GM12891 (cell line): Measurements from ENCODE around the gene SMIM41.

Experiments
- POLR2A ChIP-seq: IDR thresholded peaks from 2 replicates; pipeline ENCODE4 v1.6.1; 2011; ENCODE audit warnings: low read depth, low read length, control low read depth
- TAF1 ChIP-seq: IDR thresholded peaks from 2 replicates; pipeline ENCODE4 v1.6.1; 2011; ENCODE audit warnings: low read depth, low read length, control low read depth

GRCh38 chr12:52070185-52070925 is 9.1 kb upstream of the SMIM41 start:
- TF ChIP-seq TAF1 (no peak), POLR2A (no peak)
